Calu3 (cell line): ENCODE measurements around the gene TUBGCP6. TPM values are rescaled to one million over a fixed set of nuclear protein-coding genes. Genes with fewer than 3 reads are reported as not detected.

Source experiments
- BruUV-seq: library from RNA; stranded (reverse); fragments of 400-500 nt; replicated peaks from 2 replicates; lab custom pipeline; 2021; lab: Mats Ljungman, UMichigan
- CTCF ChIA-PET: fragments of 300-600 bp; sonication (Branson Sonifier 250); formaldehyde crosslinking; loops from one replicate; lab custom pipeline; 2022; ENCODE audit warnings: antibody characterized with exemption; lab: Charles Lee
- DNase-seq: peaks from one replicate; pipeline ENCODE4 v3.0.0; 2022
- H3K27ac Mint-ChIP-seq: one replicate; pipeline ENCODE4 v1.8.0; 2022; ENCODE audit warnings: mixed read lengths; ENCODE audit not compliant: unreplicated experiment
- H3K27me3 Mint-ChIP-seq: one replicate; pipeline ENCODE4 v1.8.0; 2022; ENCODE audit warnings: mixed read lengths; ENCODE audit not compliant: unreplicated experiment
- H3K36me3 Mint-ChIP-seq: one replicate; pipeline ENCODE4 v1.8.0; 2022; ENCODE audit warnings: mild to moderate bottlenecking, moderate library complexity, mixed read lengths; ENCODE audit not compliant: insufficient read depth, unreplicated experiment
- H3K4me1 Mint-ChIP-seq: one replicate; pipeline ENCODE4 v1.8.0; 2022; ENCODE audit warnings: mild to moderate bottlenecking, low read depth, mixed read lengths; ENCODE audit not compliant: unreplicated experiment
- H3K4me3 Mint-ChIP-seq: one replicate; pipeline ENCODE4 v1.8.0; 2022; ENCODE audit warnings: mild to moderate bottlenecking, low read depth, moderate library complexity, mixed read lengths; ENCODE audit not compliant: unreplicated experiment
- H3K9me3 Mint-ChIP-seq: one replicate; pipeline ENCODE4 v1.8.0; 2022; ENCODE audit warnings: low read depth, mixed read lengths; ENCODE audit not compliant: unreplicated experiment
- CTCF ChIP-seq: fragments of 200-600 bp; IDR thresholded peaks from one replicate; pipeline ENCODE4 v1.8.0; 2022; ENCODE audit warnings: antibody characterized with exemption; ENCODE audit not compliant: unreplicated experiment
- intact Hi-C: fragments of 100-400 bp; cut with micrococcal nuclease; formaldehyde crosslinking; loops from one replicate; pipeline ENCODE4 v1.10.0; 2022; ENCODE audit not compliant: unreplicated experiment
- total RNA-seq: library from RNA; stranded (reverse); gene quantifications from 2 replicates; pipeline ENCODE4 v1.2.3, GENCODE V29; 2022

TUBGCP6 gene
- total RNA-seq, 1 experiment from 2014 or later = 49.7 TPM

GRCh38 chr22:50229370-50229769, 15.5 kb downstream of the TUBGCP6 start:
- Mint-ChIP-seq H3K4me1 (no peaks in the 10 kb centered on the region), H3K9me3 (no peaks in the 10 kb centered on the region), H3K27me3 (no peaks in the 10 kb centered on the region), H3K4me3 (no peak overlapping the region), H3K27ac (no peak overlapping the region), H3K36me3 (peaks cover 49% of the 10 kb centered on the region)
- CTCF ChIA-PET = no interaction called here
- no peak for TF ChIP-seq CTCF
- BruUV-seq = no TSS peak
- intact Hi-C loops = no loop called here
- DNase-seq = no peak

- Mint-ChIP-seq H3K36me3 (peaks cover 51% of the 10 kb centered on the region), H3K27ac (no peak overlapping the region)
Measured at GRCh38 chr22:50228366-50228765, 16.5 kb downstream of the TUBGCP6 start.

GRCh38 chr22:50227579-50228215, 17.1 kb downstream of the TUBGCP6 start:
- BruUV-seq = no TSS peak
- Mint-ChIP-seq H3K27me3 (no peaks in the 10 kb centered on the region), H3K27ac (no peak overlapping the region), H3K4me1 (no peaks in the 10 kb centered on the region), H3K9me3 (no peaks in the 10 kb centered on the region), H3K36me3 (peaks cover 57% of the 10 kb centered on the region), H3K4me3 (no peak overlapping the region)
- no peak for TF ChIP-seq CTCF
- CTCF ChIA-PET = interaction anchor here (0.5 kb wide), 1 partner anchor 66 kb away, joined by 3 read pairs; no protein-coding TSS in a partner anchor
- DNase-seq = no peak
- intact Hi-C loops = no loop called here

More at GRCh38 chr22:50228366-50228765, 16.5 kb downstream of the TUBGCP6 start:
- BruUV-seq = no TSS peak
- Mint-ChIP-seq H3K27me3 (no peaks in the 10 kb centered on the region), H3K4me3 (no peak overlapping the region), H3K4me1 (no peaks in the 10 kb centered on the region), H3K9me3 (no peaks in the 10 kb centered on the region)
- no peak for DNase-seq
- intact Hi-C loops = no loop called here
- TF ChIP-seq CTCF = no peak
- CTCF ChIA-PET = no interaction called here

GRCh38 chr22:50226875-50227165, 18.0 kb downstream of the TUBGCP6 start:
- Mint-ChIP-seq H3K4me3 (no peak overlapping the region), H3K9me3 (no peaks in the 10 kb centered on the region), H3K27me3 (no peaks in the 10 kb centered on the region), H3K4me1 (no peaks in the 10 kb centered on the region), H3K36me3 (peaks cover 57% of the 10 kb centered on the region), H3K27ac (no peak overlapping the region)
- no peak for TF ChIP-seq CTCF
- no TSS peak for BruUV-seq
- no peak for DNase-seq
- intact Hi-C loops = no loop called here
- CTCF ChIA-PET = interaction anchor here (0.5 kb wide), 1 partner anchor 67 kb away, joined by 3 read pairs; no protein-coding TSS in a partner anchor
